H9 (cell line): Measurements from ENCODE around the gene RDH11. TPM values are rescaled to one million over a fixed set of nuclear protein-coding genes. Genes with fewer than 3 reads are reported as not detected.

Source experiments
- DNase-seq: peaks from one replicate; pipeline ENCODE4 v3.0.0-alpha.2; 2017
- H2AFZ ChIP-seq: one replicate; pipeline ENCODE4 v1.6.1; 2013; ENCODE audit warnings: mild to moderate bottlenecking, low read length, control low read depth, moderate library complexity
- H2AK5ac ChIP-seq: 2 replicates; pipeline ENCODE4 v1.6.1; 2013; ENCODE audit warnings: low read length, control low read depth, mixed read lengths; ENCODE audit not compliant: insufficient read length
- H2BK120ac ChIP-seq: one replicate; pipeline ENCODE4 v1.6.1; 2013; ENCODE audit warnings: low read depth, mild to moderate bottlenecking, low read length, control low read depth, inconsistent platforms; ENCODE audit not compliant: poor library complexity, severe bottlenecking
- H2BK12ac ChIP-seq: 2 replicates; pipeline ENCODE4 v1.6.1; 2013; ENCODE audit warnings: low read length, control low read depth, mixed read lengths, low read depth; ENCODE audit not compliant: insufficient read length
- H2BK15ac ChIP-seq: 2 replicates; pipeline ENCODE4 v1.6.1; 2013; ENCODE audit warnings: low read depth, low read length, control low read depth
- H2BK20ac ChIP-seq: one replicate; pipeline ENCODE4 v1.6.1; 2013; ENCODE audit warnings: low read depth, mild to moderate bottlenecking, low read length, control low read depth, inconsistent platforms; ENCODE audit not compliant: poor library complexity, severe bottlenecking
- H2BK5ac ChIP-seq: 2 replicates; pipeline ENCODE4 v1.6.1; 2013; ENCODE audit warnings: low read length, control low read depth, mixed read lengths; ENCODE audit not compliant: insufficient read length
- H3K14ac ChIP-seq: 2 replicates; pipeline ENCODE4 v1.6.1; 2013; ENCODE audit warnings: low read length, control low read depth; ENCODE audit not compliant: insufficient read depth
- H3K18ac ChIP-seq: 2 replicates; pipeline ENCODE4 v1.6.1; 2013; ENCODE audit warnings: low read depth, mild to moderate bottlenecking, mixed read lengths, low read length, control low read depth; ENCODE audit not compliant: insufficient read length
- H3K23ac ChIP-seq: 2 replicates; pipeline ENCODE4 v1.6.1; 2013; ENCODE audit warnings: low read length, control low read depth, mixed read lengths, low read depth; ENCODE audit not compliant: insufficient read length
- H3K23me2 ChIP-seq: 2 replicates; pipeline ENCODE4 v1.6.1; 2013; ENCODE audit warnings: low read depth, mild to moderate bottlenecking, mixed read lengths, low read length, control low read depth; ENCODE audit not compliant: insufficient read length, poor library complexity, severe bottlenecking
- H3K27ac ChIP-seq: 2 replicates; pipeline ENCODE4 v1.5.1; 2013; ENCODE audit warnings: low read length, control low read depth, mixed read lengths, low read depth; ENCODE audit not compliant: insufficient read length
- H3K27me3 ChIP-seq: 2 replicates; pipeline ENCODE4 v1.6.1; 2013; ENCODE audit warnings: low read length, control low read depth, inconsistent platforms; ENCODE audit not compliant: insufficient read depth
- H3K4ac ChIP-seq: 2 replicates; pipeline ENCODE4 v1.6.1; 2013; ENCODE audit warnings: low read depth, mild to moderate bottlenecking, control low read depth, inconsistent platforms, low read length, moderate library complexity
- H3K4me1 ChIP-seq: 2 replicates; pipeline ENCODE4 v1.6.1; 2013; ENCODE audit warnings: low read length, control low read depth, inconsistent platforms; ENCODE audit not compliant: insufficient read depth
- H3K4me2 ChIP-seq: 2 replicates; pipeline ENCODE4 v1.6.1; 2013; ENCODE audit warnings: low read length, control low read depth, mixed read lengths; ENCODE audit not compliant: insufficient read length, insufficient read depth
- H3K56ac ChIP-seq: 2 replicates; pipeline ENCODE4 v1.6.1; 2013; ENCODE audit warnings: low read depth, mild to moderate bottlenecking, mixed read lengths, low read length, control low read depth; ENCODE audit not compliant: insufficient read length
- H3K79me1 ChIP-seq: 2 replicates; pipeline ENCODE4 v1.6.1; 2013; ENCODE audit warnings: low read depth, mild to moderate bottlenecking, moderate library complexity, low read length, control low read depth, inconsistent platforms; ENCODE audit not compliant: insufficient read depth, poor library complexity, severe bottlenecking
- H3K79me2 ChIP-seq: 2 replicates; pipeline ENCODE4 v1.6.1; 2013; ENCODE audit warnings: low read length, control low read depth, inconsistent platforms; ENCODE audit not compliant: insufficient read depth
- H3K9ac ChIP-seq: 2 replicates; pipeline ENCODE4 v1.6.1; 2013; ENCODE audit warnings: low read length, control low read depth, mixed read lengths; ENCODE audit not compliant: insufficient read length; ENCODE audit errors: extremely low read depth
- H3K9me3 ChIP-seq: one replicate; pipeline ENCODE4 v1.6.1; 2013; ENCODE audit warnings: low read depth, low read length, inconsistent platforms; ENCODE audit not compliant: control insufficient read depth
- H3T11ph ChIP-seq: one replicate; pipeline ENCODE4 v1.6.1; 2013; ENCODE audit warnings: mild to moderate bottlenecking, low read length, control low read depth, inconsistent platforms
- H4K20me1 ChIP-seq: one replicate; pipeline ENCODE4 v1.6.1; 2013; ENCODE audit not compliant: control insufficient read depth, insufficient read length, insufficient read depth
- H4K5ac ChIP-seq: 2 replicates; pipeline ENCODE4 v1.6.1; 2013; ENCODE audit warnings: low read depth, mild to moderate bottlenecking, mixed read lengths, low read length, control low read depth; ENCODE audit not compliant: insufficient read length
- H4K8ac ChIP-seq: replicated peaks from 2 replicates; pipeline ENCODE4 v1.6.1; 2013; ENCODE audit warnings: low read length, control low read depth, mixed read lengths, low read depth; ENCODE audit not compliant: insufficient read length
- H4K91ac ChIP-seq: 2 replicates; pipeline ENCODE4 v1.6.1; 2013; ENCODE audit warnings: low read depth, mild to moderate bottlenecking, moderate library complexity, mixed read lengths, low read length, control low read depth; ENCODE audit not compliant: insufficient read length
- H3K27ac Mint-ChIP-seq, 3 experiments: 2 replicates in 2 of 3; 3 replicates in 1 of 3; pipeline ENCODE4 v1.8.0; 2020 to 2021; ENCODE audit warnings: mixed read lengths in 3 of 3, mild to moderate bottlenecking in 1 of 3, moderate library complexity in 1 of 3
- H3K27me3 Mint-ChIP-seq: 2 replicates; pipeline ENCODE4 v1.8.0; 2021; ENCODE audit warnings: low read depth, mild to moderate bottlenecking, moderate library complexity, mixed read lengths
- H3K36me3 Mint-ChIP-seq, 3 experiments: 2 replicates in 2 of 3; 3 replicates in 1 of 3; pipeline ENCODE4 v1.8.0; 2020 to 2021; ENCODE audit warnings: low read depth in 3 of 3, mixed read lengths in 3 of 3; ENCODE audit not compliant: insufficient read depth in 1 of 3
- H3K4me1 Mint-ChIP-seq, 2 experiments: 2 replicates each; pipeline ENCODE4 v1.8.0; 2020; ENCODE audit warnings: mixed read lengths in 2 of 2
- H3K4me3 Mint-ChIP-seq, 2 experiments: 2 replicates in 1 of 2; 3 replicates in 1 of 2; pipeline ENCODE4 v1.8.0; 2020 to 2021; ENCODE audit warnings: mild to moderate bottlenecking in 2 of 2, mixed read lengths in 2 of 2, moderate library complexity in 1 of 2
- H3K9me3 Mint-ChIP-seq, 2 experiments: 2 replicates in 1 of 2; 3 replicates in 1 of 2; pipeline ENCODE4 v1.8.0; 2020; ENCODE audit warnings: mild to moderate bottlenecking in 2 of 2, mixed read lengths in 2 of 2, moderate library complexity in 1 of 2
- CTCF ChIP-seq: fragments of 200-600 bp; sonication (generic); conservative IDR thresholded peaks from 3 replicates; pipeline ENCODE4 v1.8.0; 2021; ENCODE audit warnings: antibody characterized with exemption, mild to moderate bottlenecking
- WGBS: extraction: QIAGEN DNeasy Blood & Tissue Kit; methylation state at CpG from one replicate; pipeline ENCODE4 v1.1.7; 2013; ENCODE audit warnings: missing lambda C conversion rate, low lambda C conversion rate, mixed read lengths; ENCODE audit not compliant: insufficient read length; ENCODE audit errors: extremely low coverage; 5-methylcytosine and 5-hydroxymethylcytosine counted together
- total RNA-seq: library from RNA; stranded (reverse); gene quantifications from 2 replicates; pipeline ENCODE4 v1.2.1, GENCODE V29; 2021

RDH11 gene
- total RNA-seq, 1 experiment from 2014 or later, result 83.4 TPM

DNA sequence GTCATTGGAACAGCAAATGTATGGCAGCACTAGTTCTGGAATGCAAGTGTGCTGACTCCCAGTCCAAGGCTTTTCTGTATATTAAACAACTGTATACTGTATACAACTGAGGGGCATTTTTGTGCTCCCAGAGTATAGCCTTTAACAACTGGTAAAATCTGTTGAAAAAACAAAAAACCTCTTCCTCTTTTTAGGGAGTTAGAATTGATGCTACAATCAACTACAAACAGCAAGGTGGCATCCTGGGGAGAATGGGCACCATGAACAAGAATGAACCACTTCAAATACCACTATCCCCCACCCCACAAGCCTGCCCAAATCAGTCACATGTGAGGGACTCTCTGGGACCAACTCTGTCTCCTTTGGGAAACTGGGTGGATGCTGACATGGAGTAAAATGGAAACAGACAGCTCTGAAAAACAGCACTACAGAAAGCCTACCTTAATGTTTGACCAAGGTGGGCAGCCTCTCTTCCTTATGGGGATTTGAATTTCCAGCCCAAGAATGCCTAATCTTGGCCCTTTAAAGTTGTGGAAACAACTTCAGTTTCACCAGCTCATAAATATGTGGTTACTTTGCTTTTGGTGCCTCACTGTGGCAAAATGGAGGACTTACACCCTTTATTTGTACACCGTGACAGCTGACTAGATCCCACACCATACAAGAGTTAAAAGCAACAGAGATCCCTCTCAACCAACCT, 28.7 kb downstream of the RDH11 start:
- Histone ChIP-seq H2BK20ac (no peak overlapping the region), H2BK12ac (no peak overlapping the region), H2AFZ (no peak overlapping the region), H3K9ac (no peak overlapping the region), H3K9me3 (no peaks in the 10 kb centered on the region), H3K23ac (no peak overlapping the region), H2BK5ac (no peak overlapping the region), H3K23me2 (no peaks in the 10 kb centered on the region), H3K4me1 (no peaks in the 10 kb centered on the region), H3K79me2 (peaks cover 3% of the 10 kb centered on the region; the same call in 1 of the 2 replicates), H4K91ac (no peak overlapping the region), H4K5ac (no peak overlapping the region), H3K18ac (no peak overlapping the region), H3K27me3 (no peaks in the 10 kb centered on the region), H3T11ph (no peak overlapping the region), H2BK15ac (no peak overlapping the region), H2AK5ac (no peak overlapping the region), H3K27ac (no peak overlapping the region), H3K4ac (no peak overlapping the region), H2BK120ac (no peak overlapping the region), H3K56ac (no peak overlapping the region), H4K8ac (no peak overlapping the region), H3K14ac (no peak overlapping the region), H3K4me2 (no peak overlapping the region), H4K20me1 (no peaks in the 10 kb centered on the region), H3K79me1 (no peaks in the 10 kb centered on the region)
- DNase-seq, result no peak
- peak overlapping the region in 1 of 3 experiments; percentile 63; a peak in 1 of 7 replicates for H3K27ac Mint-ChIP-seq
- no peak overlapping the region for H3K4me3 Mint-ChIP-seq
- WGBS, result no CpG with 5 or more reads among the region's 1 CpG
- H3K36me3 Mint-ChIP-seq, result peaks cover 0 to 9% (median 5%) of the 10 kb centered on the region in 3 experiments; a peak in 4 of 7 replicates
- H3K27me3 Mint-ChIP-seq, result no peaks in the 10 kb centered on the region
- TF ChIP-seq CTCF, result peak; percentile 66
- H3K4me1 Mint-ChIP-seq, result peaks cover 7% of the 10 kb centered on the region in 2 experiments
- H3K9me3 Mint-ChIP-seq, result no peaks in the 10 kb centered on the region
